H1 (cell line): ENCODE data around the gene FCER2. TPM values are rescaled to one million over a fixed set of nuclear protein-coding genes. Genes with fewer than 3 reads are reported as not detected.

Experiments used
- CTCF ChIA-PET: fragments of 300-600 bp; sonication (Branson Sonifier 250); formaldehyde crosslinking; loops from one replicate; lab custom pipeline; 2021; ENCODE audit not compliant: partially characterized antibody; lab: Charles Lee
- POLR2A ChIA-PET: fragments of 300-600 bp; sonication (Branson Sonifier 250); formaldehyde crosslinking; loops from one replicate; lab custom pipeline; 2021; ENCODE audit warnings: inconsistent platforms; ENCODE audit not compliant: partially characterized antibody; lab: Charles Lee
- DNase-seq, 2 experiments: peaks; one replicate each; pipeline versions ENCODE4 v3.0.0 to v3.0.0-alpha.2; 2010 to 2022; ENCODE audit warnings: low spot score in 2 of 2, low read depth in 1 of 2, mixed read lengths in 1 of 2
- FAIRE-seq: peaks from 2 replicates; lab custom pipeline; 2011; peaks lifted over from hg19 to GRCh38; lab: Jason Lieb, UNC
- H2AFZ ChIP-seq: 2 replicates; pipeline ENCODE4 v1.8.1; 2012; ENCODE audit warnings: low read length, inconsistent platforms
- H2AK5ac ChIP-seq: 2 replicates; pipeline ENCODE4 v1.6.1; 2013; ENCODE audit warnings: low read depth, low read length
- H2BK120ac ChIP-seq: replicated peaks from 2 replicates; pipeline ENCODE3; 2013; ENCODE audit warnings: low read depth, low read length, inconsistent platforms
- H2BK12ac ChIP-seq: 2 replicates; pipeline ENCODE4 v1.6.1; 2013; ENCODE audit warnings: low read depth, low read length
- H2BK15ac ChIP-seq: 2 replicates; pipeline ENCODE4 v1.6.1; 2013; ENCODE audit warnings: low read length
- H2BK20ac ChIP-seq: 2 replicates; pipeline ENCODE4 v1.6.1; 2013; ENCODE audit warnings: low read length
- H2BK5ac ChIP-seq: 2 replicates; pipeline ENCODE4 v1.6.1; 2013; ENCODE audit warnings: low read depth, low read length
- H3K14ac ChIP-seq: 2 replicates; pipeline ENCODE4 v1.6.1; 2013; ENCODE audit warnings: inconsistent platforms; ENCODE audit not compliant: insufficient read length
- H3K18ac ChIP-seq: 2 replicates; pipeline ENCODE4 v1.6.1; 2013; ENCODE audit warnings: low read length; ENCODE audit errors: extremely low read depth
- H3K23ac ChIP-seq: 2 replicates; pipeline ENCODE4 v1.6.1; 2013; ENCODE audit warnings: inconsistent platforms; ENCODE audit not compliant: insufficient read length
- H3K23me2 ChIP-seq: 2 replicates; pipeline ENCODE4 v1.6.1; 2013; ENCODE audit warnings: low read depth, low read length
- H3K27ac ChIP-seq: 2 replicates; pipeline ENCODE4 v1.6.1; 2011; ENCODE audit warnings: low read depth, low read length, inconsistent platforms
- H3K27me3 ChIP-seq, 4 experiments: replicated peaks in 1 of 4; 1 replicate in 1 of 4; 2 replicates in 3 of 4; pipeline versions ENCODE4 v1.6.1 to v1.8.1; 2011 to 2013; ENCODE audit warnings: low read length in 3 of 4, mild to moderate bottlenecking in 3 of 4, inconsistent platforms in 2 of 4, mixed read lengths in 2 of 4, moderate library complexity in 1 of 4; ENCODE audit not compliant: control insufficient read depth in 3 of 4, insufficient read depth in 3 of 4; ENCODE audit errors: extremely low read depth in 1 of 4
- H3K36me3 ChIP-seq, 4 experiments: 2 replicates each; pipeline versions ENCODE4 v1.6.1 to v1.8.1; 2011 to 2013; ENCODE audit warnings: mild to moderate bottlenecking in 4 of 4, low read length in 3 of 4, moderate library complexity in 2 of 4, control low read depth in 1 of 4, inconsistent platforms in 1 of 4; ENCODE audit not compliant: insufficient read depth in 4 of 4, control insufficient read depth in 2 of 4
- H3K4ac ChIP-seq: replicated peaks from 2 replicates; pipeline ENCODE3; 2013; ENCODE audit warnings: low read length, low read depth, mixed read lengths, inconsistent platforms; ENCODE audit not compliant: insufficient read length
- H3K4me1 ChIP-seq, 4 experiments: replicated peaks in 1 of 4; 1 replicate in 1 of 4; 2 replicates in 3 of 4; pipeline versions ENCODE4 v1.6.1 to v1.8.1; 2011 to 2013; ENCODE audit warnings: low read length in 3 of 4, inconsistent platforms in 2 of 4, mixed read lengths in 1 of 4; ENCODE audit not compliant: insufficient read depth in 4 of 4, control insufficient read depth in 3 of 4
- H3K4me2 ChIP-seq, 2 experiments: 2 replicates each; pipeline versions ENCODE4 v1.6.1 to v1.8.1; 2011 to 2013; ENCODE audit warnings: low read depth in 2 of 2, low read length in 2 of 2, control low read depth in 1 of 2, inconsistent platforms in 1 of 2, mild to moderate bottlenecking in 1 of 2; ENCODE audit not compliant: insufficient read depth in 1 of 2
- H3K4me3 ChIP-seq, 4 experiments: fragments of 200-600, 300-600 bp in 1 of 4; sonication (generic), shearing (Covaris generic), sonication (Bioruptor Twin) in 1 of 4; 2 replicates each; pipeline versions ENCODE4 v1.5.1 to v1.8.1; 2011 to 2016; ENCODE audit warnings: low read length in 4 of 4, low read depth in 3 of 4, control low read depth in 2 of 4, inconsistent platforms in 2 of 4, mild to moderate bottlenecking in 2 of 4, mixed read lengths in 1 of 4, moderate library complexity in 1 of 4; ENCODE audit not compliant: insufficient read depth in 2 of 4; ENCODE audit errors: extremely low read depth in 1 of 4
- H3K56ac ChIP-seq: replicated peaks from 2 replicates; pipeline ENCODE3; 2013; ENCODE audit warnings: low read depth, mild to moderate bottlenecking, mixed read lengths, low read length, inconsistent platforms; ENCODE audit not compliant: insufficient read length
- H3K79me1 ChIP-seq: 2 replicates; pipeline ENCODE4 v1.6.1; 2013; ENCODE audit warnings: low read depth, low read length, control low read depth
- H3K79me2 ChIP-seq, 2 experiments: 2 replicates each; pipeline versions ENCODE4 v1.6.1 to v1.8.1; 2012 to 2013; ENCODE audit warnings: low read length in 2 of 2, mild to moderate bottlenecking in 2 of 2, inconsistent platforms in 1 of 2; ENCODE audit not compliant: insufficient read depth in 2 of 2, control insufficient read depth in 1 of 2
- H3K9ac ChIP-seq, 4 experiments: replicated peaks in 1 of 4; 1 replicate in 1 of 4; 2 replicates in 3 of 4; pipeline versions ENCODE4 v1.6.1 to v1.8.1; 2011 to 2013; ENCODE audit warnings: low read depth in 3 of 4, low read length in 3 of 4, control low read depth in 2 of 4, mild to moderate bottlenecking in 2 of 4, moderate library complexity in 2 of 4, inconsistent platforms in 1 of 4; ENCODE audit errors: extremely low read depth in 1 of 4
- H3K9me3 ChIP-seq, 2 experiments: 2 replicates each; pipeline versions ENCODE4 v1.6.1 to v1.8.1; 2012 to 2013; ENCODE audit warnings: mild to moderate bottlenecking in 2 of 2, moderate library complexity in 2 of 2, control low read depth in 1 of 2, inconsistent platforms in 1 of 2, low read depth in 1 of 2, low read length in 1 of 2, mixed read lengths in 1 of 2; ENCODE audit not compliant: insufficient read depth in 2 of 2
- H4K20me1 ChIP-seq, 2 experiments: replicated peaks in 1 of 2; 2 replicates each; pipeline versions ENCODE3 to v1.8.1; 2011 to 2013; ENCODE audit warnings: inconsistent platforms in 2 of 2, low read length in 2 of 2, mild to moderate bottlenecking in 1 of 2; ENCODE audit not compliant: insufficient read depth in 2 of 2, control insufficient read depth in 1 of 2
- H4K5ac ChIP-seq: 2 replicates; pipeline ENCODE4 v1.6.1; 2013; ENCODE audit warnings: low read length, low read depth, mixed read lengths, inconsistent platforms; ENCODE audit not compliant: insufficient read length
- H4K8ac ChIP-seq: 2 replicates; pipeline ENCODE4 v1.8.0; 2013; ENCODE audit warnings: mild to moderate bottlenecking, moderate library complexity, low read length, inconsistent platforms; ENCODE audit not compliant: insufficient read depth; ENCODE audit errors: extremely low read depth
- H4K91ac ChIP-seq: replicated peaks from 2 replicates; pipeline ENCODE3; 2013; ENCODE audit warnings: low read length, mixed read lengths, inconsistent platforms; ENCODE audit not compliant: insufficient read length
- BACH1 ChIP-seq: IDR thresholded peaks from 2 replicates; pipeline ENCODE4 v1.6.1; 2012; ENCODE audit warnings: low read length, improper control_type of control experiment
- CREB1 ChIP-seq: IDR thresholded peaks from 2 replicates; pipeline ENCODE4 v1.6.1; 2012; ENCODE audit warnings: inconsistent platforms
- NANOG ChIP-seq: IDR thresholded peaks from 2 replicates; pipeline ENCODE4 v1.6.1; 2011; ENCODE audit warnings: low read length, low read depth, mild to moderate bottlenecking, inconsistent platforms; ENCODE audit not compliant: insufficient read depth, poor library complexity, severe bottlenecking
- RAD21 ChIP-seq, 2 experiments: IDR thresholded peaks in 1 of 2; conservative IDR thresholded peaks in 1 of 2; 2 replicates each; pipeline ENCODE4 v1.6.1; 2011; ENCODE audit warnings: low read depth in 2 of 2, low read length in 2 of 2, improper control_type of control experiment in 1 of 2, inconsistent platforms in 1 of 2, mild to moderate bottlenecking in 1 of 2, moderate library complexity in 1 of 2
- RBBP5 ChIP-seq: IDR thresholded peaks from 2 replicates; pipeline ENCODE4 v1.7.1; 2012; ENCODE audit warnings: low read depth, mild to moderate bottlenecking, inconsistent platforms, low read length, moderate library complexity, borderline replicate concordance
- SIX5 ChIP-seq: IDR thresholded peaks from 2 replicates; pipeline ENCODE4 v1.6.1; 2011; ENCODE audit warnings: mild to moderate bottlenecking, low read depth, low read length
- SP2 ChIP-seq: IDR thresholded peaks from 2 replicates; pipeline ENCODE4 v1.6.1; 2012; ENCODE audit warnings: mild to moderate bottlenecking, low read length, inconsistent platforms
- TAF7 ChIP-seq: optimal IDR thresholded peaks from 2 replicates; pipeline ENCODE3; 2011; ENCODE audit warnings: low read depth, mild to moderate bottlenecking, inconsistent platforms, low read length, moderate library complexity, borderline replicate concordance
- WGBS, 2 experiments: shearing (Covaris generic) in 1 of 2; methylation state at CpG; one replicate each; pipeline versions ENCODE4 v1.1.6 to v1.1.7; 2013 to 2015; ENCODE audit warnings: low lambda C conversion rate in 2 of 2, mixed read lengths in 2 of 2, inconsistent platforms in 1 of 2, low coverage in 1 of 2, missing lambda C conversion rate in 1 of 2; ENCODE audit not compliant: insufficient replicate concordance in 2 of 2, insufficient coverage in 1 of 2, insufficient read length in 1 of 2; ENCODE audit errors: extremely low coverage in 1 of 2, missing lambda C conversion rate in 1 of 2; 5-methylcytosine and 5-hydroxymethylcytosine counted together
- polyA plus RNA-seq, 7 experiments: library from polyadenylated mRNA; depleted of rRNA in 3 of 7; stranded (reverse) in 5 of 7; unstranded in 2 of 7; fragments of >200 nt in 5 of 7; fragments of 200-250 nt in 2 of 7; gene quantifications; 1 replicate in 5 of 7; 2 replicates in 1 of 7; 4 replicates in 1 of 7; pipeline versions ENCODE4 v1.2.1 to v1.2.3, GENCODE V29; 2011 to 2013; ENCODE audit warnings: missing spikeins in 2 of 7, mixed read lengths in 2 of 7
- total RNA-seq: library from RNA; stranded (reverse); fragmentation: NEBNext Ultra II Directional; extraction: Animal tissue kit (Norgen Biotek cat#: 25700); gene quantifications from 2 replicates; pipeline ENCODE4 v1.2.1, GENCODE V29; 2021

Gene FCER2
- total and polyA plus RNA-seq, 2 of the 8 experiments (the other 6 are each of a cell fraction or from before 2014, with no cell fraction given) = 0.67 TPM; not detected in 1

DNA sequence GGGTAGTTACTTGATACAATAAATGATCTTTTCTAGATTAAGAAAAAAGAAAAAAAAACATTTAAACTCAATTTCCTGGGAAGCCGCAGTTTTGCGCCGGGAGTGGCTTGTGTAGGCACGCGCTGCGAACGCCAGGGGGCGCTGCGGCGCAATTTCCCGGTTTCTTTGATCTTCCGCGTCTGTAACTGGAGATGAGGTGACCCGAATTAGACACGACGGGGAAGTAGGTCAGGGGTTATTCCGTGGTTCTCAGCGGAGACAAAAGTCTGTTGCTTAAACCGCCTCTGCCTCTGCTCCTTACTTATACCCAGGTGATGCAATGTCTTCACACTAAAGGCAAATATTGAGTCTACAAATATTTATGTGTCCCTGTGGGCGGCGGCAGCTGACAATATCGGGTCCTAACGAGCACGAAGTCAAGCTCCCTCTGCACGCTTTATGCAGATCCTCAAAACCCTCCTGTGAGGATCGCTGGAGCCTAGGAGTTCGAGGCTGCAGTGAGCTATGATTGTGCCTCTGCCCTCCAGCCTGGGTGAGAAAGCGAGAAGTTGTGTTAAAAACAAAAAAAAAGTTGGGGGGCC is 49.8 kb downstream of the FCER2 start:
- POLR2A ChIA-PET = interaction anchor here (1.6 kb wide), 1 partner anchor 11 kb away, joined by 7 read pairs; no protein-coding TSS in a partner anchor
- TF ChIP-seq TAF7 (peak; percentile 34), NANOG (no peak), CREB1 (peak; percentile 72), SIX5 (no peak), RBBP5 (peak; percentile 64; the same call in 1 of the 2 replicates), SP2 (no peak), BACH1 (no peak), RAD21 (IDR thresholded peaks at IDR 0.05 in 1 of 2, conservative IDR thresholded peaks at IDR 0.05 in 1 of 2; ENCODE audit: low read depth in 2 of 2, low read length in 2 of 2) (peak; percentile 58 to 59)

More for the DNA sequence above, 49.8 kb downstream of the FCER2 start:
- no peak overlapping the region for H4K5ac ChIP-seq
- H3K9me3 ChIP-seq = no peaks in the 10 kb centered on the region
- DNase-seq (peak; percentile 49 to 99), FAIRE-seq (peak; percentile 74)
- H3K4me2 ChIP-seq = peak overlapping the region; percentile 50 to 70
- H2BK120ac ChIP-seq = no peak overlapping the region
- 0 out of 2 replicates have a peak, but pooled peaks cover 2% of the 10 kb centered on the region for H3K23me2 ChIP-seq
- no peak overlapping the region for H2BK5ac ChIP-seq
- no peak overlapping the region for H2BK15ac ChIP-seq
- H3K14ac ChIP-seq = no peak overlapping the region
- H2BK12ac ChIP-seq = no peak overlapping the region
- no peak overlapping the region for H3K56ac ChIP-seq
- no peak overlapping the region for H3K4ac ChIP-seq
- CTCF ChIA-PET = interaction anchor here (0.6 to 3.1 kb wide), 20 partner anchors 9 to 503 kb away, joined by 3 to 13 read pairs (median 4); partner anchors contain the start of genes RETN, STXBP2 and TRAPPC5
- WGBS, 2 experiments = 16% methylated on average over 28 of the region's 28 CpGs; no CpG with 5 or more reads in 1 of the 2 experiments
- peak overlapping the region in 2 of 4 experiments; percentile 0 to 45; a peak in 2 of 8 replicates for H3K4me3 ChIP-seq
- no peak overlapping the region for H2AK5ac ChIP-seq
- peaks cover 2 to 18% (median 6%) of the 10 kb centered on the region in 4 experiments for H3K27me3 ChIP-seq
- no peak overlapping the region for H4K91ac ChIP-seq
- no peak overlapping the region for H4K8ac ChIP-seq
- 0 out of 8 replicates have a peak, but pooled peaks cover 0 to under 1% (median 0%) of the 10 kb centered on the region in 4 experiments for H3K36me3 ChIP-seq
- no peaks in the 10 kb centered on the region for H3K79me2 ChIP-seq
- no peak overlapping the region for H2BK20ac ChIP-seq
- no peak overlapping the region for H3K9ac ChIP-seq
- no peak overlapping the region for H3K18ac ChIP-seq
- 0 out of 2 replicates have a peak overlapping the region, but pooled peaks have one; percentile 62 for H2AFZ ChIP-seq
- no peak overlapping the region for H3K23ac ChIP-seq
- H3K27ac ChIP-seq = no peak overlapping the region
- peaks cover 0 to 2% (median 0%) of the 10 kb centered on the region in 4 experiments; a peak in 4 of 7 replicates for H3K4me1 ChIP-seq
- no peaks in the 10 kb centered on the region for H3K79me1 ChIP-seq
- H4K20me1 ChIP-seq = peaks cover 0 to 1% of the 10 kb centered on the region in 2 experiments
